Measurements from ENCODE around the gene TNFRSF25. TPM values are rescaled to one million over a fixed set of nuclear protein-coding genes. Genes with fewer than 3 reads are reported as not detected.
"Not testable (repeated sequence)": the region's sequence is repeated elsewhere in the genome, so short reads cannot be mapped to it uniquely, and the experiment has no call there.

Gene TNFRSF25
- total RNA-seq, 1 experiment from 2014 or later = 0.81 TPM

DNA sequence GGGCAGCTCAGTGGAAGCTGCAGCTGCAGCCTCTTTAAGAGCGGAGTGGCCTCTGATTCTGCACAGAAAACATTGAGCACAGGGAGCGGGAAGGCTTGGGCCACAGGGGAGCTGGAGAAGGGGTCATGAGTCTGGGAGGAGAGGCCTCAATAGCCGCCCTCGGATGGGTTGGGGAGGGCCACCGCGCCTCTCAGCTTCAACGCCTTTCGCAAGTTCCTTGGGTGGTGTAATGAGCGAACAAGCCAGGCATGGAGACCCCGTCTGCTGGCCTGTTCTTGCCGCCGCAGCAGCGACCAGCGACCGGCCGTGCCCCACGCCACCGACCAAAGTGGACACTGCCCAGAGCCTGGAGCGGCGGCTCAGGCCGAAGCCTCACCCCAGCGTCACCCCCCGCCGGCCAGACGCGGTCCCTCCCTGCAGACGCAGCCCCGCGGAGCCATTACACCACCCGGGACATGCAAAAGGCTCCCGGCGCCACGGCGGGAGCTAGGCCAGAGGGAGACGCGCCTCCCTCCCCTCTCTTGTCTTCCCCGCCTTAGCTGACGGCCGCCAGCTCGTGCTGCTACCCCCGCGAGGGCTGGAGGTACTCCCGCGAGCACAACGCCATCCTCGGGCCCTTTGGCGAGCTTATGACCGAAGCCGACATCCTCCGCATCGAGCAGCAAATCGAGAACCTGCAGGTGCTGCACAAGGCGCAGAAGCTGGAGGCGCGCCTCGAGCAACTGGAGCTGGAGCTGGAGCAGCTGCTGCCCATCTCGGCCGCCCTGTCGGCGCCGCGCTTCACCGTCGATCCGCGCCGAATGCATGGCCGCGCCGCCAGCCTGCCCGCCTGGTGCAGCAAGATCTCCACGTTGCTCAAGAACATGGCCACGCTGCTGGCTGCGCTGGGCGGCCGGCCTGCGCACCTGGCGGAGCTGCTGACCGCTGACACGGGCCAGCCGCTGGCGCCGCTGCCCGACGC, 11.8 kb downstream of the TNFRSF25 start:
- DNase-seq (ENCODE audit: low spot score) = not testable (repeated sequence)

GRCh38 chr1:6450943-6451373, 15.0 kb downstream of the TNFRSF25 start:
- DNase-seq (ENCODE audit: low spot score) = no peak

GRCh38 chr1:6450486-6450885, 15.5 kb downstream of the TNFRSF25 start:
- not testable (repeated sequence) for DNase-seq (ENCODE audit: low spot score)

DNA sequence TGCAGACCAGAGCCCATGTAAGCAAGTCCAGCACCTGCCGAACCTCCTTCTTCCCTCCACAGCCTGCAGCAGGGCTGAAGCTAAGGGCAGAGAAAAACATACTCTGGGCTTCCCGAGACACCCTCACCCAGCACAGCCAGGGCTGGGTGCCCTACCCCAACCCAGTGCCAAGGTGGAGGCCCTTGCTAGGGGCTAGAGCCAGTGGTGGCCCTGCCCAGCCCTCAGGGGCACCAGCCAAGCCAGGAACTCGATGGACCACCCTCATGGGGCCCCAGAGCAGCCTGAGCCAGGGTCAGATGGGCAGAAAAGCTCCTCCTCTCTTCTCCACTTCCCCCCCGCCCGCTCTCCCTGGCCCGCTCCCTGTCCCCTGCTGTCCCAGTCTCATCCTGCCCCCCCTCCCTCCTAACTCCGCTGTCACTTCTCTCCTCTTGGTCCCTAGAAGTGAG, 15.9 kb downstream of the TNFRSF25 start:
- no peak for DNase-seq (ENCODE audit: low spot score)

GRCh38 chr1:6448749-6449631, 17.0 kb downstream of the TNFRSF25 start:
- no peak for DNase-seq (ENCODE audit: low spot score)

GRCh38 chr1:6447818-6448748, 17.9 kb downstream of the TNFRSF25 start:
- DNase-seq (ENCODE audit: low spot score) = no peak

GRCh38 chr1:6447016-6447817, 18.8 kb downstream of the TNFRSF25 start:
- DNase-seq (ENCODE audit: low spot score) = no peak

DNA sequence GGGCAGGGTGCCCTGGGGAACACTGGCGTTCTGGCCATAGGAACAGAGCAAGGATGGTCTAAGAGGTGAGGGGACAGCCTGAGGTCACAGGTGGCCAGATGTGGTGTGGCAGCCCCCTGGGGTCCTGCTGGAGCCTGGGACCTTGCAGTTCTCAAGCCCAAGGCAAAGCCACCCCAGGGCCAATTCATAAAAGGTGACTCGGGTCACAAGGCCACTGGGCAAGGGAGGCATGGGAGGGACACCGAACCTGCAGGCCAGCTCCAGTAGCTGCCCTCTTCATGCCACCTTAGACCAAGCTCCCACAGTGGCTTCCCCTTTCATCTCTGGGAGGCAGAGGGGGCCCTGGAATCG, 19.3 kb downstream of the TNFRSF25 start:
- no peak for DNase-seq (ENCODE audit: low spot score)

GRCh38 chr1:6445929-6446328, 20.0 kb downstream of the TNFRSF25 start:
- DNase-seq (ENCODE audit: low spot score) = not testable (repeated sequence)

DNA sequence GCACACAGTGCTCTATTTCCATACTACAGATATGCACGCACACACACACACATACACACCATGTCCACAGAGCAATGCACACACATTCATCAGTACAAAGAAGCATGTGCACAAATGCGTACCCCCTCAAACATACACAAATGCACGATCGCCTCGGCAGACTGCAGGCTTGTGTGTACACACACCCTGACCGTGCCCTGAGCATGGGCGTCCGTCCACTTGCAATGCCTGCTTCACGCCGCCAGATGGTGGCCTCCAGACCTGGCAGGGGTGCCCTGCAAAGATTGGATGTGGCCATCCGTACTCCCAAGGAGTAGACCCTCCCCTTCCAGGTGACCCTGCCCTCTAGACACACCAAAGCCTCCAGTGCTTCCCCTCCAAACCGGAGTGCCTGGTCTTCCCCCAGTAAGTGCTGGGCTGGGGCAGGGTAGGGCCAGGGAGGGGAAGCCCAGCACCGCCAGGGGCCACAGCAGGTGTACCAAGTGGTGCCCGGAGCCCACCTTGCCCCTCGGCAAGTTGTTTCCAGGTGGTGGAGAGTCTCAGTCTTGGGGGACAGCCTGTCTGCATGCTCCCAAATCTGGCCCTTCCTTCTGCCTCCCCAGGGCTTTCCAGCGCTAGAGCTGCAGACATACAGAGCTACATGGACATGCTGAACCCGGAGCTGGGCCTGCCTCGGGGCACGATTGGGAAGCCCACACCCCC, 20.8 kb downstream of the TNFRSF25 start:
- DNase-seq (ENCODE audit: low spot score) = peak; percentile 28

- no peak for DNase-seq (ENCODE audit: low spot score)
Measured at GRCh38 chr1:6444377-6444776, 21.6 kb downstream of the TNFRSF25 start.

GRCh38 chr1:6443339-6444115, 22.4 kb downstream of the TNFRSF25 start:
- no peak for DNase-seq (ENCODE audit: low spot score)

- DNase-seq (ENCODE audit: low spot score) = no peak
Measured at GRCh38 chr1:6441586-6441985, 24.4 kb downstream of the TNFRSF25 start.

- DNase-seq (ENCODE audit: low spot score) = peak; percentile 35
Measured at GRCh38 chr1:6440198-6441126, 25.5 kb downstream of the TNFRSF25 start.

DNA sequence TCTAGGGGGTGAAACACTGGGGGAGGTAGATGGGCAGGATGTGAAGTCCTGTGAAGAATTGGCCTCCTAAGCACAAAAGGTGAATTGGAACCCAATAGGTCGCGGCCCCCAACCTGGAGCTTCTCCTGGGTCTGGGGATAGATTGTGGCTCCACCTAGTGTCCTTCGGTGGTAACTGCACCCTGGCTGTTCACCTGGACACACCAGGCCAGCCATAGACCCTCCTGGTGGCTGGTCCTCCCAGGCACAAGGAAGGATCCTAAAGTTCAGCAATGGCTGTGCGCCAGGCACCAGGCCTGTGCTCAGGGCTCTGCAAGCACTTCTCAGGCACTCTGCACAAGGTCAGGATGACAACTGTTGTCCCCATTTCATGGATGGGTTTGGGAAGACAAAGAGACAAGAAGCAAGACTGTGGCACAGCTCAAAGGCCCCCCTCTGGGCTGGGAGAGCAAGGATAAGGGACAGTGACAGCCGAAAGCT, 27.9 kb downstream of the TNFRSF25 start:
- peak; percentile 27 for DNase-seq (ENCODE audit: low spot score)

GRCh38 chr1:6437012-6437700, 28.8 kb downstream of the TNFRSF25 start:
- peak; percentile 27 for DNase-seq (ENCODE audit: low spot score)

- DNase-seq (ENCODE audit: low spot score) = not testable (repeated sequence)
Measured at GRCh38 chr1:6436277-6436676, 29.7 kb downstream of the TNFRSF25 start.

Data from H4 (cell line).